Transverse colon (tissue), 4 donors: ENCODE measurements around the gene FCGR2B. TPM values are rescaled to one million over a fixed set of nuclear protein-coding genes. Genes with fewer than 3 reads are reported as not detected.
"Not testable (repeated sequence)": the region's sequence is repeated elsewhere in the genome, so short reads cannot be mapped to it uniquely, and the experiment has no call there.

Experiments
- DNase-seq: peaks from one replicate; pipeline ENCODE4 v3.0.0-alpha.2; 2019
- H3K27ac ChIP-seq, 4 donors: fragments of 200-600 bp; sonication (generic); 2 replicates each; pipeline ENCODE4 v1.5.1; 2016 to 2018; ENCODE audit warnings: inconsistent platforms in 4 of 4
- H3K27me3 ChIP-seq: fragments of 200-600 bp; sonication (generic); 2 replicates; pipeline ENCODE4 v1.5.1; 2017; ENCODE audit warnings: inconsistent platforms
- H3K36me3 ChIP-seq, 4 donors: fragments of 200-600 bp; sonication (generic); 2 replicates each; pipeline ENCODE4 v1.5.1; 2017 to 2019; ENCODE audit warnings: inconsistent platforms in 4 of 4
- H3K4me1 ChIP-seq, 4 donors: fragments of 200-600 bp; sonication (generic); 2 replicates each; pipeline ENCODE4 v1.5.1; 2017 to 2020; ENCODE audit warnings: inconsistent platforms in 4 of 4
- H3K4me3 ChIP-seq, 4 donors: fragments of 200-600 bp; sonication (generic); 1 replicate in 1 of 4; 2 replicates in 3 of 4; pipeline versions ENCODE4 v1.5.1 to v1.6.1; 2017 to 2019; ENCODE audit warnings: inconsistent platforms in 4 of 4
- H3K9me3 ChIP-seq, 2 donors: fragments of 200-600 bp; sonication (generic); 2 replicates each; pipeline ENCODE4 v1.5.1; 2017 to 2019; ENCODE audit warnings: inconsistent platforms in 2 of 2
- EP300 ChIP-seq: sonication (generic); formaldehyde crosslinking; IDR thresholded peaks from one replicate; pipeline ENCODE4 v1.6.1; 2017; ENCODE audit warnings: antibody characterized with exemption, low read depth
- POLR2A ChIP-seq: fragments of 450-650 bp; IDR thresholded peaks from one replicate; pipeline ENCODE4 v1.6.1; 2016; ENCODE audit warnings: antibody characterized with exemption, mild to moderate bottlenecking, moderate library complexity
- POLR2AphosphoS5 ChIP-seq, 3 donors: sonication (generic); formaldehyde crosslinking; IDR thresholded peaks; one replicate each; pipeline ENCODE4 v1.6.1; 2016; ENCODE audit warnings: antibody characterized with exemption in 3 of 3
- WGBS, 2 donors: methylation state at CpG; one replicate each; pipeline ENCODE4 v1.1.5; 2018; ENCODE audit warnings: low coverage in 1 of 2; 5-methylcytosine and 5-hydroxymethylcytosine counted together
- in situ Hi-C, 4 donors: fragments of 200-750 bp; cut with MboI; loops; one replicate each; pipeline versions ENCODE4 v1.15.0 to v1.15.1; 2017; ENCODE audit warnings: low sequenced_read_pairs in 3 of 4, low pct_ligation_motif_present in 1 of 4, low pct_unique_long_range_greater_than_20kb in 1 of 4
- intact Hi-C: fragments of 100-400 bp; cut with DNase I; formaldehyde crosslinking; loops from one replicate; pipeline ENCODE4 v1.15.1; 2023; ENCODE audit warnings: low total_unique reads
- total RNA-seq, 4 donors: library from RNA; depleted of rRNA; stranded (reverse); fragments of >200 nt; gene quantifications; one replicate each; pipeline ENCODE4 v1.1.0, GENCODE V29; 2016
- TF ChIP-seq, protein P1 (sequence below), 5 experiments: fragments of 200-600 bp in 3 of 5; fragments of 450-650 bp in 2 of 5; sonication (generic) in 3 of 5; IDR thresholded peaks; 1 replicate in 2 of 5; 2 replicates in 3 of 5; pipeline ENCODE4 v1.5.1; 2016 to 2017; ENCODE audit warnings: antibody characterized with exemption in 5 of 5, inconsistent platforms in 3 of 5, mild to moderate bottlenecking in 2 of 5, moderate library complexity in 1 of 5

Gene FCGR2B
- total RNA-seq, 4 donors from 2014 or later: 12.4 to 17.6 (median 12.7) TPM; not detected in 1

DNA sequence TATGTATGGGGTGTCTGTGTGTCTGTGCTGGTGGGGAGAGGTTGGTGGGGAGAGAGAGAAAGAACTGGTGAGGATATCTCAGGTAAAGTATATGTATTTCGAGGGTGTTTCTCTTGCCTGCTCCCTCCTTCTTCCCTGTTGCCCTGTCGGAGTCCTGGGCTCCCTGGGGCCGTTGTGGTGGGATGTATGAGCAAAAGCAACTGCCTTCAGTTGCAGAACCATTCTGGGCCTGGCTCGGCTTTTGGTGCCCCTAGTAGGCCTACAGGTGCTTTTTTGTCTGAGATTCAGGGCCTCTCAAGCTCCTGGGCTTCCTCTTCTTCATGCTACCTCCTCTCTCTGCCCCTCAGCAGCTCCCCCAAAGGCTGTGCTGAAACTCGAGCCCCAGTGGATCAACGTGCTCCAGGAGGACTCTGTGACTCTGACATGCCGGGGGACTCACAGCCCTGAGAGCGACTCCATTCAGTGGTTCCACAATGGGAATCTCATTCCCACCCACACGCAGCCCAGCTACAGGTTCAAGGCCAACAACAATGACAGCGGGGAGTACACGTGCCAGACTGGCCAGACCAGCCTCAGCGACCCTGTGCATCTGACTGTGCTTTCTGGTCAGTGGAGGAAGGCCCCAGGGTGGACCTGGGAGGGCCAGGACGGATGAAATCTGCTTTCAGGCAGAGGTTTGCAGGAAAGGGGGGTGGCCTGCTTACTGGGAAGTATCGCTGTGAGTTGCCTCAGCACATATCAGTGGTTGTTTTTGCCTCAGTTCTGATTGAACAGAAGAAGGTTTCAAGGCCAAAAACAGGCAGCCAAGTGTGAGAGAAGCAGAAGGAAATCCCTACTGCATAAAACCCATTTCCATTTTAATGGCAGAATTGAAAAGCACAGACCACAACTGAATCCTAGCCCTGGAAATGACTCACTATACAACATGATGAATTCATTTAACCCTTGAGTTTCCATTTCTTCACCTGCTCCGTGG lies 8.4 kb downstream of the FCGR2B start:
- H3K9me3 ChIP-seq, in situ Hi-C loops: not testable (repeated sequence)

DNA sequence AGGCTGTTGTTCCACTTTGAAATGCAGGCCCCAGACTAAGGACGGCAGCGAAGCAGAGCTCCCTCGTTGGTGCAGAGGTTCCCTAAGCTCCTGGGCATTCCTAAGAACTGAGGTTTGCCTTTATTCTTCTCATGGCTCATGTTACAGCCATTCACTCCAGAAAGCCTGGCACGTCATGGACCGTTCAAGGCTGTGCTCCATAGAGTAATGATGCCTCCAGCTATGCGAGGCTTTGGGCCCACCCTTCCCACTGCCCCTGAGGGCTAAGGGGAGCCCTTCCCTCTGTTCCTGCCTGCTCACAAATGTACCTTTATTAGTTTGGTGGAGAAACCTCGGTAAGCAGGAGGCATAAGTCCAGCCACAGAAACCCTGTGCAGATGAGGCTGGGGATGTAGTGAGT lies 10.5 kb downstream of the FCGR2B start:
- H3K27ac ChIP-seq, DNase-seq, intact Hi-C loops, in situ Hi-C loops, H3K4me3 ChIP-seq, H3K36me3 ChIP-seq, H3K4me1 ChIP-seq, H3K27me3 ChIP-seq, H3K9me3 ChIP-seq: not testable (repeated sequence)
- 84% methylated on average over 7 of the region's 7 CpGs; no CpG with 5 or more reads in 1 of the 2 donors for WGBS, 2 donors

More for the DNA sequence above, 8.4 kb downstream of the FCGR2B start:
- 79 to 80% methylated on average over 1 to 10 of the region's 15 CpGs for WGBS, 2 donors
- H3K36me3 ChIP-seq, H3K27ac ChIP-seq, H3K4me3 ChIP-seq, H3K27me3 ChIP-seq, DNase-seq, H3K4me1 ChIP-seq, intact Hi-C loops: not testable (repeated sequence)

DNA sequence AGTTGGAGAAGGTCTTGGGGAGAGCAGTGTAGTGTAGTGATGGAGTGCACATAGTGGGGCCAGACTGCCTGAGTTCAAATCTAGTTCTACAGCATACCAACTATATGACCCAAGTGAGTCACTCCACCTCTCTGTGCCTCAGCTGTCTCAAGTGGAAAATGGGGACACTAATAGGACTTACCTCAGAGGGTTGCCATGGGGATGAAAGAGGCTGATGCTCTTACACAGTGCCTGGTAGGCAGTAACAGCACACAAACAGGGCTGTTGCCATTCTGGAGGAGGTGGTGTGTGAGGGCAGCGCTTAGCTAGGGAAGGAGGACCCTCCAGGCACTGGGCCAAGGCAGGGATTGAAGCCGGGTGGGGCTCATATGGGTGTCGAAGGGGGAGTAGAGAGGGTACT lies 11.5 kb downstream of the FCGR2B start:
- intact Hi-C loops, DNase-seq, H3K27me3 ChIP-seq, H3K36me3 ChIP-seq, H3K9me3 ChIP-seq, H3K27ac ChIP-seq, in situ Hi-C loops, H3K4me1 ChIP-seq, H3K4me3 ChIP-seq: not testable (repeated sequence)
- 78% methylated on average over 3 of the region's 3 CpGs; no CpG with 5 or more reads in 1 of the 2 donors for WGBS, 2 donors

DNA sequence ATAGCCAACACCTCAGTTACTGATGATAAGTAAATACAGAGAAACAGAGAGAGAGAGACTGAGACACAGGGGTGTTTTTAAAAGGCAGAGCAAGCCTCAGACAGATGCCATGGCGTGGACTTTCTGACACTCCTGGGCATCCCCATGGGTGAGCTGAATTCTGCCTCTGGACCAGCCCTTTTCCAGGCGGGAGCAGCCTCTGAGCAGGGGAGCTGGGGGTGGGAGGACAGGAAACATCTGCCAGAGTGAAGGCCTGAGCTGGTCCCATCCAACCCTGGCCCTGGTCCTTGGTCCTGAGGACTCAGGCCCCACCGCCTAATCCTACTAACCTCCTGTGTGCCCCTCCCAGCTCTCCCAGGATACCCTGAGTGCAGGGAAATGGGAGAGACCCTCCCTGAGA lies 12.0 kb downstream of the FCGR2B start:
- H3K4me1 ChIP-seq, H3K36me3 ChIP-seq, H3K27ac ChIP-seq, DNase-seq, H3K27me3 ChIP-seq, H3K4me3 ChIP-seq, H3K9me3 ChIP-seq, in situ Hi-C loops: not testable (repeated sequence)
- intact Hi-C loops: loop anchor here (5.0 kb wide), 1 partner anchor 258 kb away; no protein-coding TSS in a partner anchor
- WGBS, 2 donors: 91% methylated on average over 3 of the region's 3 CpGs; no CpG with 5 or more reads in 1 of the 2 donors

DNA sequence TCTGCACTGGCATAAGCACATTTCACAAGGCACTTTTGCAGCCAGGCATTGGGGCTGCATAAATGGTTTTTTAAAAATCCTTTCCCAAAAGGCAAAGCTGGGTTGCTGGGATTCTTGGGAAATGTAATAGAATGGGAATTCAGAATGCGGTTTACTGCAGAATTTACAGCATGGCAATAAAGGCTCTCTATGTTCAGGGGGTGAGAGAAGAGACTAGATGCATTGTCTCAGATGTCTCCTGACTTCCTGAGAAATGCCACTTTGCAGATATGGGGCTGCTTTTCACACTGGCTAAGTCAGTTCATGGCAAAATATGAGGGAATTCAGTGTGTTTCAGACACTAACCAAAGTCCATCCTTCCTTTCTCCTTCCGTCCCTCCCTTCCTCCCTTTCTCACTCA lies 13.5 kb downstream of the FCGR2B start:
- Histone ChIP-seq H3K27me3 (peaks cover 3% of the 10 kb centered on the region), H3K36me3 (no peaks in the 10 kb centered on the region), H3K4me1 (no peaks in the 10 kb centered on the region), H3K9me3 (no peaks in the 10 kb centered on the region), H3K27ac (no peak overlapping the region), H3K4me3 (no peak overlapping the region)
- intact Hi-C loops (loop anchor here (5.0 kb wide), 1 partner anchor 259 kb away; no protein-coding TSS in a partner anchor), in situ Hi-C loops (no loop called here)
- WGBS, 2 donors: 69 to 82% methylated on average over 2 of the region's 2 CpGs
- DNase-seq: no peak
- no peak for TF ChIP-seq POLR2A
- no peak for TF ChIP-seq POLR2AphosphoS5 (IDR thresholded peaks at IDR 0.05)

DNA sequence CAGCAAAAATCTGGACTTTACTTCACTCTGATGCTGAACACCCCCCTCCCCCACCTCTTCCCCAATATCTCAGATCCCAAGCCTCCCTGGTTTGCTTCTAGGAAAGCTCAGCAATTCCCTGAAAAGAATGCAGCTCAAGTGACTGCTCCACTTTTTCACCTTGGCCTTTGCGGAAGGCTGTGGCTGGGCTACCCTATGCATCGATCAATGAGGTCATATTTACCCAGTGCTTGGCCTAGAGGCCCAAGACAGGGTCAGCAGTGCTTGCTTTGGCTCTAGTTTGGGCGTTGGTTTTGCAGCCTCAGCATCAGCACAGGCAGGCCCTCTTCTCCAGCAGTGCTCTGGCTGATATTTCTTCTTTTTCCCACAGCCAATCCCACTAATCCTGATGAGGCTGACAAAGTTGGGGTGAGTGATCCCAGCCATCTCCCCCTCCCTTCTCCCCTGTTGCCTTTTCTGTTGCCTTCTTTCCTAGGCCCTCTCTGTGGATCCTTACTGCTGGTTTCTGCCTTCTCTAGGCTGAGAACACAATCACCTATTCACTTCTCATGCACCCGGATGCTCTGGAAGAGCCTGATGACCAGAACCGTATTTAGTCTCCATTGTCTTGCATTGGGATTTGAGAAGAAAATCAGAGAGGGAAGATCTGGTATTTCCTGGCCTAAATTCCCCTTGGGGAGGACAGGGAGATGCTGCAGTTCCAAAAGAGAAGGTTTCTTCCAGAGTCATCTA lies 14.2 kb downstream of the FCGR2B start:
- WGBS, 2 donors: 84 to 100% methylated on average over 1 to 5 of the region's 5 CpGs
- Histone ChIP-seq H3K36me3 (no peaks in the 10 kb centered on the region), H3K4me3 (no peak overlapping the region), H3K27me3 (peaks cover 10% of the 10 kb centered on the region), H3K27ac (no peak overlapping the region), H3K9me3 (no peaks in the 10 kb centered on the region), H3K4me1 (no peaks in the 10 kb centered on the region)
- DNase-seq: no peak
- intact Hi-C loops: loop anchor here (5.0 kb wide), 1 partner anchor 260 kb away; no protein-coding TSS in a partner anchor
- in situ Hi-C loops: no loop called here
- TF ChIP-seq EP300 (no peak), POLR2AphosphoS5 (IDR thresholded peaks at IDR 0.05) (no peak), POLR2A (no peak)
- TF ChIP-seq, protein P1, sequence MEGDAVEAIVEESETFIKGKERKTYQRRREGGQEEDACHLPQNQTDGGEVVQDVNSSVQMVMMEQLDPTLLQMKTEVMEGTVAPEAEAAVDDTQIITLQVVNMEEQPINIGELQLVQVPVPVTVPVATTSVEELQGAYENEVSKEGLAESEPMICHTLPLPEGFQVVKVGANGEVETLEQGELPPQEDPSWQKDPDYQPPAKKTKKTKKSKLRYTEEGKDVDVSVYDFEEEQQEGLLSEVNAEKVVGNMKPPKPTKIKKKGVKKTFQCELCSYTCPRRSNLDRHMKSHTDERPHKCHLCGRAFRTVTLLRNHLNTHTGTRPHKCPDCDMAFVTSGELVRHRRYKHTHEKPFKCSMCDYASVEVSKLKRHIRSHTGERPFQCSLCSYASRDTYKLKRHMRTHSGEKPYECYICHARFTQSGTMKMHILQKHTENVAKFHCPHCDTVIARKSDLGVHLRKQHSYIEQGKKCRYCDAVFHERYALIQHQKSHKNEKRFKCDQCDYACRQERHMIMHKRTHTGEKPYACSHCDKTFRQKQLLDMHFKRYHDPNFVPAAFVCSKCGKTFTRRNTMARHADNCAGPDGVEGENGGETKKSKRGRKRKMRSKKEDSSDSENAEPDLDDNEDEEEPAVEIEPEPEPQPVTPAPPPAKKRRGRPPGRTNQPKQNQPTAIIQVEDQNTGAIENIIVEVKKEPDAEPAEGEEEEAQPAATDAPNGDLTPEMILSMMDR (IDR thresholded peaks at IDR 0.05): no peak
